Activated CD4-positive, alpha-beta memory T cell treated with anti-CD3 and anti-CD28 coated beads, Interleukin-2, amount 10 ng/mL, durations not matched to agents 7 days and 5 days (primary cell): ENCODE results near the gene TXNDC11. TPM values are rescaled to one million over a fixed set of nuclear protein-coding genes. Genes with fewer than 3 reads are reported as not detected.
A peak's percentile ranks its signal among the peaks of the same experiment; 100 is the strongest.

Source experiments
- CTCF ChIA-PET: fragments of 350-600 bp; sonication (Branson Sonifier 250); formaldehyde crosslinking; loops from one replicate; lab custom pipeline; 2021; ENCODE audit warnings: antibody characterized with exemption, inconsistent platforms; lab: Charles Lee
- POLR2A ChIA-PET: fragments of 350-600 bp; sonication (Branson Sonifier 250); formaldehyde crosslinking; loops from one replicate; lab custom pipeline; 2021; ENCODE audit warnings: antibody characterized with exemption; lab: Charles Lee
- DNase-seq: peaks from one replicate; pipeline ENCODE4 v3.0.0-alpha.2; 2020
- H3K27ac Mint-ChIP-seq: one replicate; pipeline ENCODE4 v1.8.0; 2021; ENCODE audit warnings: mild to moderate bottlenecking, mixed read lengths
- H3K27me3 Mint-ChIP-seq: one replicate; pipeline ENCODE4 v1.8.0; 2021; ENCODE audit warnings: mixed read lengths
- H3K36me3 Mint-ChIP-seq: one replicate; pipeline ENCODE4 v1.8.0; 2021; ENCODE audit warnings: low read depth, mixed read lengths
- H3K4me1 Mint-ChIP-seq: one replicate; pipeline ENCODE4 v1.8.0; 2021; ENCODE audit warnings: mixed read lengths
- H3K4me3 Mint-ChIP-seq: one replicate; pipeline ENCODE4 v1.8.0; 2021; ENCODE audit warnings: mild to moderate bottlenecking, mixed read lengths
- H3K9me3 Mint-ChIP-seq: one replicate; pipeline ENCODE4 v1.8.0; 2021; ENCODE audit warnings: mixed read lengths
- total RNA-seq, 2 experiments: library from RNA; stranded (reverse); gene quantifications; one replicate each; pipeline ENCODE4 v1.2.3, GENCODE V29; 2021

The TXNDC11 gene
- total RNA-seq, 2 experiments from 2014 or later, result 45.3 to 46.6 TPM

DNA sequence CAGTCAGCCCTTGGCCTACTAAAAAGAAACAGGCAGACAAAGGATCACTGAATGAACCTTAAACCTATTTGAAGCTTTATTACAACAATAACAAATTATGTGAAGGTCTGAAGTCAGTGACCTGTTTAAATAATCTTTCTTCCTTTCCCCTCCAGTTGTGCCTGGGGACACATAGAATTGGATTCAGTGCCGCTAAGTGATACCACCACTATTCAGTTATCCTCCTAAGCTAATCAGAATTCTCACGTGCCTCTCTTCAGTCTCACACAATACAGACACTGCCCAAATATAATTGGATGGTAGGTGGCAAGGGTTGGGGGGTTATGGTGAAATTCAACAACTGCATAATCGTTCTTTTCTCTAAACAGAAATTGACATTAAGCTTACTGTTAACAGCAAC is 11.4 kb downstream of the TXNDC11 start:
- Mint-ChIP-seq H3K4me1 (peaks cover 73% of the 10 kb centered on the region), H3K27me3 (no peaks in the 10 kb centered on the region), H3K9me3 (no peaks in the 10 kb centered on the region), H3K27ac (no peak overlapping the region), H3K36me3 (peaks cover 88% of the 10 kb centered on the region), H3K4me3 (no peak overlapping the region)
- ChIA-PET CTCF (interaction anchor here (2.1 kb wide), 1 partner anchor 17 kb away, joined by 6 read pairs; no protein-coding TSS in a partner anchor), POLR2A (interaction anchor here (1.2 to 4.5 kb wide), 2 partner anchors 11 to 196 kb away, joined by 4 to 41 read pairs; partner anchors contain the start of gene TXNDC11)
- DNase-seq, result no peak

DNA sequence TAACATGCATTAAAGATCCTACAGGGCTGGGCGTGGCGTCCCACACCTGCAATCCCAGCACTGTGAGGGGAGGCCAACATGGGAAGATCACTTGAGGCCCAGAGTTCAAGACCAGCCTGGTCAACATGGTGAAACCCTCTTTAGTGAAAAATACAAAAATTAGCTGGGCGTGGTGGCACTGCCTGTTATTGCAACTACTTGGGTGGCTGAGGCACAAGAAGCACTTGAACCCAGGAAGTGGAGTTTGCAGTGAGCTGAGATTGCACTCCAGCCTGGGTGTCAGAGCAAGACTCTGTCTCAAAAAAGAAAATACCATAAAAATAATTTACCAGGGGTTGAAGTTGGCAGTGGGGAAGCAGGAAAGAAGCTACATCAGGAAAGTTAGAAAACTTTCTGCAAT is 12.9 kb downstream of the TXNDC11 start:
- peaks cover 84% of the 10 kb centered on the region for H3K36me3 Mint-ChIP-seq
- no peak for DNase-seq
- H3K27me3 Mint-ChIP-seq, result no peaks in the 10 kb centered on the region
- no peaks in the 10 kb centered on the region for H3K9me3 Mint-ChIP-seq
- ChIA-PET CTCF (interaction anchor here (0.6 to 0.7 kb wide), 2 partner anchors 10 to 67 kb away, joined by 3 to 4 read pairs; partner anchors contain the start of gene ZC3H7A), POLR2A (interaction anchor here (1.2 to 3.5 kb wide), 2 partner anchors 9 to 12 kb away, joined by 7 to 17 read pairs; partner anchors contain the start of gene TXNDC11)
- peaks cover 60% of the 10 kb centered on the region for H3K4me1 Mint-ChIP-seq
- H3K27ac Mint-ChIP-seq, result peak overlapping the region; percentile 66
- H3K4me3 Mint-ChIP-seq, result no peak overlapping the region

DNA sequence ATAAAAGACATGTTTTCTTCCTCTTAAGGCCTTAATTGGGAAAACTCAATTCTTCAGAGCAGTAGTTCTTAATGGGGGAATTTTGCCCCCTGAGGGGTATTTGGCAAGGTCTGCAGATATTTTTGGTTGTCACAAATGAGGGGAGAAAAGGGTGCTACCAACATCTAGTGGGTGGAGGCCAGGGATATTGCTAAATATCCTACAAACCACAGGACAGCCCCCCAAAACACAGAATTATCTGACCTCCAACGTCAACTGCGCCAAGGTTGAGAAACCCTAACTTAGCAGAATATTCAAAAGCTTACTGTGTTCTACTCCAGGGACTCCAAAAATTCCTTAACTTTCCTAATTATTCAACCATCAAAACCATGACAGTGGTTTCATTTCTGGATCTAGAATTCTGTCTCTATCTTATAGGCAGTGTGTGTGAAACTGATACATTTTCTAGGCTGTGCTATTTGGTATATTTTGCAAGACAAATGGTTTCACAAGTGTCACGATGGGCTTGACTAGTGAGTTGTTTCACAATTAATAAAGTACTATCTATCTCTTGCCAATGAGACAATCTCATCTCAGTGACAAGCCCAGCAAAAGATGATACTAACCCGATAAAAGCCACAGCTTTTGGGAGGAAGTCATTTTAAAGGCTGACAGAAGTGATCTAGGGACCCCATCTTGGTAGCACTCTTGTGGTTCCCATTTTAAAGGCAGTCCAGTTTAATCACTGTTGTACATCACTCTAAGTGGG is 14.7 kb downstream of the TXNDC11 start:
- Mint-ChIP-seq H3K27me3 (no peaks in the 10 kb centered on the region), H3K9me3 (no peaks in the 10 kb centered on the region), H3K36me3 (peaks cover 80% of the 10 kb centered on the region), H3K4me1 (peaks cover 48% of the 10 kb centered on the region), H3K27ac (peak overlapping the region; percentile 60), H3K4me3 (no peak overlapping the region)
- no peak for DNase-seq
- POLR2A ChIA-PET, result interaction anchor here (0.8 to 3.5 kb wide), 3 partner anchors 8 to 69 kb away, joined by 3 to 17 read pairs (median 4); partner anchors contain the start of genes TXNDC11 and ZC3H7A
- CTCF ChIA-PET, result no interaction called here

DNA sequence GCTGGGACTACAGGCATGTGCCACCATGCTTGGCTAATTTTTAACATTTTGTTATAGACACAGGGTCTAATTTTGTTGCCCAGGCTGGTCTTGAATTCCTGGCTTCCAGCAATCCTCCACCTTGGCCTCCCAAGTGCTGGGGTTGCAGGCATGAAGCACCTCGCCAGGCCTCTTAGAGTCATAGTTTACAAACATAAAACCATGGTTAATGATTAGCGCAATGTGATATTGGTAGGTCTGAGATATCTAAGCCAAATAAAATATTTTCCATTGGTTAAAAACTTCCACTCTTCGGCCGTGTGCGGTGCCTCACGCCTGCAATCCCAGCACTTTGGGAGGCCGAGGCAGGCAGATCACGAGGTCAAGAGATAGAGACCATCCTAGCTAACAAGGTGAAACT is 16.6 kb downstream of the TXNDC11 start:
- Mint-ChIP-seq H3K4me1 (peaks cover 33% of the 10 kb centered on the region), H3K27me3 (no peaks in the 10 kb centered on the region), H3K36me3 (peaks cover 77% of the 10 kb centered on the region), H3K27ac (no peak overlapping the region), H3K4me3 (no peak overlapping the region), H3K9me3 (no peaks in the 10 kb centered on the region)
- POLR2A ChIA-PET, result no interaction called here
- DNase-seq, result no peak
- CTCF ChIA-PET, result no interaction called here

DNA sequence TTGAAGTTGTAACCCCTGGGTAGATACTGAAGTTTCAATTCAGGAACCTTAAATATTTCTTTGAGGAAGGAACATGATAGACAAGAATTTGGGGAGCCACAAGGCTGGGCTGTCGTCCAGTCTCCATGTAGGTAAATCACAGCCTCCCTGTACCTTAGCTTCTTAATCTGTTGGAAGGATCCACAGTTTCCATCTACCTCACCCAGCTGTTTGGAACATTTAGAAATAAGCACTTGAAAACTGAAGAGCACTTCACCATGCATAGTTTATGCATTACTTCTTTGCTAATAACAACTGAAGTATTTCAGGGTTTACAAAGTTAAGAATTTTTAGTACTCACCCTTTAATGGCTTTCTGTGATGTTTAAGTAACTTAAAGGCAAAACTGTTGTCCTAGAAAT is 17.2 kb downstream of the TXNDC11 start:
- no peaks in the 10 kb centered on the region for H3K9me3 Mint-ChIP-seq
- CTCF ChIA-PET, result interaction anchor here (1.0 to 1.1 kb wide), 3 partner anchors 11 to 193 kb away, joined by 3 to 8 read pairs (median 3); partner anchors contain the start of gene ZC3H7A
- no peak overlapping the region for H3K27ac Mint-ChIP-seq
- POLR2A ChIA-PET, result no interaction called here
- peaks cover 30% of the 10 kb centered on the region for H3K4me1 Mint-ChIP-seq
- H3K36me3 Mint-ChIP-seq, result peaks cover 73% of the 10 kb centered on the region
- no peaks in the 10 kb centered on the region for H3K27me3 Mint-ChIP-seq
- no peak for DNase-seq
- H3K4me3 Mint-ChIP-seq, result no peak overlapping the region

DNA sequence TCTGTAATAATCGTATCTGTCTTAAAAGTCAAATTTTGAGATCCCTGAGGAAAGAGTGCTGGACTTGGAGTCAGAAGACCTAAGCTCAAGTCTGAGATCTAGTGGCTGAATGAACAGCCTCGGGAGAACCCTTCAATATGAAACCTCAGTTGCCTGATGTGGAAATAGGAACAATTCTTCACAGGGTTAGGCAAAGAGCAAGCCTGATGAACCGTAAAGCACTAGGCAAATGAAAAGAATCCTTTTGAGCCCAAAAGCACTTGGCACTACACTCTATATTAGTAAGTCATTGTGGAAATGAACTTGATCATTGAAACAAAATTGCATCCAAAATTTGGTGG is 20.2 kb downstream of the TXNDC11 start:
- DNase-seq, result no peak
- H3K27ac Mint-ChIP-seq, result no peak overlapping the region
- no peaks in the 10 kb centered on the region for H3K27me3 Mint-ChIP-seq
- ChIA-PET POLR2A (no interaction called here), CTCF (interaction anchor here (1.2 kb wide), 1 partner anchor 8 kb away, joined by 3 read pairs; no protein-coding TSS in a partner anchor)
- peaks cover 4% of the 10 kb centered on the region for H3K4me1 Mint-ChIP-seq
- peaks cover 52% of the 10 kb centered on the region for H3K36me3 Mint-ChIP-seq
- no peaks in the 10 kb centered on the region for H3K9me3 Mint-ChIP-seq
- H3K4me3 Mint-ChIP-seq, result no peak overlapping the region

DNA sequence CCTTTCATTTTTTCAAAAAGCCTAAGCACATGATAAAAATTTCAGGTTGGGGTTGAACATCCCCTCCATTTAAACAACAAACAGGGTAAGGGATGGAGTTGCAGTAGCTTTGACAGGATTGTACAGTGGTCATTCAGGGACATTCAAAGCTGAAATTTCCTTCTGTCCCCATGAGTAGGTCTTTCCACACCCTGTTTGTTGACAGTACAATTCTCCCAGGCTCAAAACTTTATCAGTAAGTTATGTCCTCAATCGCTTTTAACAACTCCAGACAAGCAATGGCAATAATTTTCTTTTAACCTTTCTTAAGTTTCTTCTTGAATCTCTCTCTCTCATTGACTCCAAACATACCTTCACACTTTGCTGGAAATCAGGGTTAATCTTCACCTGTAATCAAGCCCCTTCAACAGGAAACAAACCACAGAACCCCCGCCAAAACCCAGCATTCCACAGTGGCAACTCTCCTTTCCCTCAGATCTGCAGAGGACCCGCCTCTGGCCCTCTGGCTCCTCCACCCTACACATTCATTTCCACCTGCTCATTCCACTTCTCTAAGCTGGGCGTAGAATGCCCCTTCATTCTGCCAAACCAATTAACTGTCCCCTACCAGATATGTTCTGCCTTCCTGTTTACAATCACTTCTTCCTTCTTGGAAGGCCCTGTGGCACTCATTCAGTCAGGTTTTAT is 20.7 kb downstream of the TXNDC11 start:
- Mint-ChIP-seq H3K27me3 (no peaks in the 10 kb centered on the region), H3K4me3 (no peak overlapping the region), H3K4me1 (peaks cover 2% of the 10 kb centered on the region), H3K36me3 (peaks cover 47% of the 10 kb centered on the region), H3K9me3 (no peaks in the 10 kb centered on the region), H3K27ac (no peak overlapping the region)
- ChIA-PET CTCF (interaction anchor here (1.2 to 1.7 kb wide), 2 partner anchors 8 to 326 kb away, joined by 3 read pairs; no protein-coding TSS in a partner anchor), POLR2A (no interaction called here)
- no peak for DNase-seq

DNA sequence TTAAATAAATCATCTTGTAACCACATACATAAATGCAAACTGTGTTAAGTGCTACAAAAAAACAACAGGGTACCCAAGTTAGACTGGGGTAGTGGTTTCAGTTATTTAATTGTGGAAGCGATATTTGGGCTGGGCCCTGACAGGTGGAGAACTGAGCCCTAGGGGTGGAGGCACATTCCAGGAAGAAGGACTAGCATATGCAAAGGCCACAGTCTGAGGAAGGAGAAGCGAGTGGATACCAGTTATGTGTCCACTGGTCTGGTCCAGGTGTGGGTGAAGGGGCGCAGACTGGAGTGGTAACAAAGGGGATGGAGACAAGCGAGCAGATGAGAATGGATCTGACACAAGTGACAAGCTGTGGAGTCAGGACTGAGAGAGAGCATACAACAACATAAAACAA is 22.9 kb downstream of the TXNDC11 start:
- ChIA-PET CTCF (interaction anchor here (0.7 to 3.3 kb wide), 3 partner anchors 10 to 324 kb away, joined by 3 to 13 read pairs (median 4); no protein-coding TSS in a partner anchor), POLR2A (interaction anchor here (1.4 kb wide), 1 partner anchor 23 kb away, joined by 3 read pairs; the partner anchor contains the start of gene TXNDC11)
- Mint-ChIP-seq H3K27ac (no peak overlapping the region), H3K4me1 (peaks cover 4% of the 10 kb centered on the region), H3K36me3 (peaks cover 54% of the 10 kb centered on the region), H3K27me3 (no peaks in the 10 kb centered on the region), H3K9me3 (no peaks in the 10 kb centered on the region), H3K4me3 (no peak overlapping the region)
- no peak for DNase-seq

DNA sequence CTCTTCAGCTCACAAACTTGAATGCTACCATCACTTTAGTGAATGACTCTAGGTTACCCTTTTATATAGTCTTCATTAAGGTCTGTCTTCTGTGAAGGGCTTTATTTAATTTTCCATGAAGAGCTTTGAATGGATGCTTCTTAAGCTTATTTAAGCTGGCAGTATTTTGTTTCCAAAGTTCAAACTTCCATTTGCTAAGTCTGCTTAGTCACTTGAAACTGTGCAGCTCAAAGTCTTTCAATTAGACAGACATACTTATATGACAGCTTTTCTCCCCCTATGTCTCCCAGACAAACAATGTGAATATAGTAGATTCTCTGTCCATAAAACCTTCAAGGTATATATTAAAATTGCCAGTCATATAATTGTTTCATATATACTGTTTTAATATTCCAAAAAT is 23.5 kb downstream of the TXNDC11 start:
- peaks cover 55% of the 10 kb centered on the region for H3K36me3 Mint-ChIP-seq
- DNase-seq, result no peak
- no peak overlapping the region for H3K4me3 Mint-ChIP-seq
- CTCF ChIA-PET, result interaction anchor here (1.1 to 3.3 kb wide), 3 partner anchors 21 to 349 kb away, joined by 3 to 13 read pairs (median 6); no protein-coding TSS in a partner anchor
- POLR2A ChIA-PET, result interaction anchor here (0.8 to 1.4 kb wide), 2 partner anchors 24 to 91 kb away, joined by 3 read pairs; partner anchors contain the start of gene TXNDC11
- peaks cover 7% of the 10 kb centered on the region for H3K4me1 Mint-ChIP-seq
- no peaks in the 10 kb centered on the region for H3K27me3 Mint-ChIP-seq
- H3K27ac Mint-ChIP-seq, result no peak overlapping the region
- H3K9me3 Mint-ChIP-seq, result no peaks in the 10 kb centered on the region

DNA sequence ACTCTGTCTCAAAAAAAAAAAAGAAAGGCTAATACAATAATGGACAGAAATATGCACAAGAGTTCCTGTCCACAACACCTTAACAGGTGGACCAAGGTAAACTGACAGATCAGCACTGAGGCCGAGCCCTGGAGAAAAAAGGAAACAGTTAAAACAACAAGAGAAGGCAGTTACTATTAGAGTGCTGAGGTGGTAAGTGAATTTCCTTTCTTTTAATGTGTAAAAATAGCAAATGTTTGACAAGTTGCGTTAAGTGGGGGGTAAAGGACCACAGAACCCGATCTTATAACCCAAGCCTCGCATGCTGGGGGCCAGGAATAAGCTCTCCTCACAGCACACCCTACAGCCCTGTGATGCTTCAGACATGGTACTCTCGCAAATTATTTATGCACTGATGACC is 24.8 kb downstream of the TXNDC11 start:
- CTCF ChIA-PET, result interaction anchor here (0.6 to 3.3 kb wide), 5 partner anchors 10 to 186 kb away, joined by 3 to 13 read pairs (median 5); no protein-coding TSS in a partner anchor
- Mint-ChIP-seq H3K27ac (no peak overlapping the region), H3K4me3 (no peak overlapping the region), H3K4me1 (peaks cover 7% of the 10 kb centered on the region), H3K36me3 (peaks cover 50% of the 10 kb centered on the region), H3K27me3 (no peaks in the 10 kb centered on the region), H3K9me3 (no peaks in the 10 kb centered on the region)
- POLR2A ChIA-PET, result no interaction called here
- DNase-seq, result no peak

DNA sequence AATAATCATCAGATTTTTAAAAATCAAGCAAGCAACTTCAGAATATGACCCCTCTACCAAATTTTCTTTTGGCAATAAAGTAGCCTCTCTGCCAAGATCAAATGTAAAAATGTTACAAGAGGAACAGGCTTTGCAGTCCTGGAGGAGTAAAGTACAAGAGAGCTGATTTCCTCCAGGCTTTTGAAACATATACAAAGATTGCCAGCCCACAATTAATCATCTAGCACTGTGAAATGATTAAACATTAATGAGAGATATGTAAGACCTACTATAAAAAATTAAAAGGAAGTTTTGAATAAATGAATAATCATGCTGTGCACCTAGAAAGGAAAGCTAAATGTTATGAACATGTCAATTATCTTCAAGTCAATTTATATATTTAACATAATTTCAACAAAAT is 26.3 kb downstream of the TXNDC11 start:
- no peak overlapping the region for H3K27ac Mint-ChIP-seq
- peaks cover 43% of the 10 kb centered on the region for H3K36me3 Mint-ChIP-seq
- H3K4me1 Mint-ChIP-seq, result peaks cover 7% of the 10 kb centered on the region
- no peaks in the 10 kb centered on the region for H3K27me3 Mint-ChIP-seq
- no peak for DNase-seq
- no peaks in the 10 kb centered on the region for H3K9me3 Mint-ChIP-seq
- ChIA-PET CTCF (interaction anchor here (2.8 to 4.1 kb wide), 2 partner anchors 184 to 309 kb away, joined by 15 to 35 read pairs; no protein-coding TSS in a partner anchor), POLR2A (no interaction called here)
- no peak overlapping the region for H3K4me3 Mint-ChIP-seq

DNA sequence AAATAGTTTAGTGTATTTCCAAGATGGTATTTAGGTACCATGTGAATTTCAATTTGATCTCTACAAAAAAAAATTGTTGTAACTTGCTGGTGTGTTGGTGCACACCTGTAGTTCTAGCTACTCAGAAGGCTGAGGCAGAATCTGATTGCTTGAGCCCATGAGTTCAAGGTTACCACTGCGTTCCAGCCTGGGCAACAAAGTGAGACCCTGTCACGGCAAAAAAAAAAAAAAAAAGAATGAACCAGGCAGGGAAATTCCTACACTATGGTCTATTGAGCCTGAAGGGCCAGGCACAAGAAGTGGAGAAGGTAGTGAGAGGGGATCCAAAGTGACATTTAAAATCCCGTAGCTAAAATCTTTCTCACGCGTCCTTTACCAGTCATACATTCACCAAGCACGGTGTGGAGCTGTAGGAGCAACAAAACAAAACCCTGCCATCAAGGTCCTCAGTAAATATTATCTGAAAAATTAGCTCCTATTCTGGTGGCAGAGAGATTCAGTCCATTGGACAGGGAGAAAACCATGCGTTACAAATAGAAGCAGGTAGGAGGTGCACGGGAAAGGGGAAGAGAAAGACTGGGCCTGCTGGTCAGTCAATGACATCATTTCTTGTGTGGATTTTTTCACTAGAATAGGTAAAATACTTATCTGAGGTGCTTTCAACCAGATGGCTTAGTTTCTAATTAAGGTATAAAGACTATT is 27.3 kb downstream of the TXNDC11 start:
- no peak for DNase-seq
- H3K9me3 Mint-ChIP-seq, result no peaks in the 10 kb centered on the region
- no peak overlapping the region for H3K4me3 Mint-ChIP-seq
- H3K36me3 Mint-ChIP-seq, result peaks cover 44% of the 10 kb centered on the region
- ChIA-PET CTCF (interaction anchor here (0.6 to 4.1 kb wide), 15 partner anchors 9 to 751 kb away, joined by 3 to 35 read pairs (median 4); no protein-coding TSS in a partner anchor), POLR2A (no interaction called here)
- H3K27me3 Mint-ChIP-seq, result no peaks in the 10 kb centered on the region
- H3K27ac Mint-ChIP-seq, result no peak overlapping the region
- peaks cover 7% of the 10 kb centered on the region for H3K4me1 Mint-ChIP-seq
